Measurements from ENCODE around the gene TCF12.
"Not testable (repeated sequence)": the region's sequence is repeated elsewhere in the genome, so short reads cannot be mapped to it uniquely, and the experiment has no call there.

The TCF12 gene

DNA sequence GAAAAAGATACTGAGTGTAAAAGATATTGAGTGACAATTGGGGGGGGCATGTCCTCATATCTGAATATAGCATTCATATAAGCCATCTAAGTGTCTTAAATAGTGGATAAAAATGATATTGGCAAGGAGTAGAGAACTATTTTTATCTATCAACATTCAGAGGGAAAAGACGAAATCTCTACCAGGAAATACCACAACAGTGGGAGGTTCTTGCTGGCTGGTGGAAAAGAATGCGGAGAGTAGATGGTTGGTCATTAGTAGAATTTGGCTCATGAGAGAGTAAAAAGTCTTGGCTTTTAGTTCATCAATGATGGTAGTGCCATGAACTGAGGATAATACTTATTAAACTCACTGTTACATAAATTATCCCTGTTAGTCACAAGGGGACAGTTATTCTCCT, 4.8 kb upstream of the TCF12 start:
- in situ Hi-C loops (cut with MboI; ENCODE audit: low sequenced_read_pairs) = loop anchor here (25.0 kb wide), 1 partner anchor 399 kb away; no protein-coding TSS in a partner anchor

DNA sequence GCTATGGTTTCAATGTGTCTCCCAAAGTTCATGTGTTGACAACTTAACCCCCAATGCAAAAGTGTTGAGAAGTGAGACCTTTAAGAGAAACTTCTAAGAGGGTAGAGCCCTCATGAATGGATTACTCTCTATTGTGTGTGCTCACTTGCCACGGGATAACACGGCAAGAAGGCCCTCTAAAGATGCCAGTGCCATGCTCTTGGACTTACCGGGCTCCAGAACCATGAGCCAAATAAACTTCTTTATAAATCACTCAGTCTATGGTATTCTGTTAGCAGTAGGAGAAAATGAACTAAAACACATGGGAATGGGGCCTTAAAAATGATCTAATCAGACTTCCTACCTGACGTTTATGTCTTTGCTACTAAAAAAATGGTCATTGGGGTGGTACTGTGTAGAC, 2.6 kb upstream of the TCF12 start:
- in situ Hi-C loops (cut with MboI; ENCODE audit: low sequenced_read_pairs) = loop anchor here (25.0 kb wide), 1 partner anchor 396 kb away; no protein-coding TSS in a partner anchor

DNA sequence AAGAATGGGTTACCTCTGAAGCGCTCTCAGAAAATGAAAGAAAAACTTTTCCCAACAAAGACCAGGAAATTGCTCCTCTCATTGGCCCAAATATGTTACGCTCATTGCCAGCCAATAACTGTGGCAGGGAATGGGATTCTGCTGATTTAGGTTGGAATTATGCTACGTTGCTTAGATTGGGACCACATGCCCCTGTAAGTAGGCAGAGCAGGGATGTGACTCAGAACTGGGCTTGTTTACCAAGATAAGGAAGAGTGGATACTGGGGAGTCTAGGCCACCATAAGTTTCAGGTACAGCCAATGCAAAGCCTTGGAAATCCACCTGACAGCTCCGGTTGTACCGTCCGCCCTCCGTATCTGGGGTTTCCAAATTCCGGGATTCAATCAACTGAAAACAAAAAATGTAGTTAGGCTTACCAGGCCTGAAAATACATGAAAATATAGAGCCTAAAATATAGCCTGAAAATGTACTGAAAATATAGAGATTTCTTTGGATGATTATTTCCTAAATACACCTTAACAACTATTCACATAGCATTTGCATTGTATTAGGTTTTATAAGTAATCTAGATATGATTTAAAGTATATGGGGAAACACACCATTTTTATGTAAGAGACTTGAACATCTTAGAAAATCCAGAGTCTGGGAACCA, 1.5 kb upstream of the TCF12 start:
- in situ Hi-C loops (cut with MboI; ENCODE audit: low sequenced_read_pairs) = loop anchor here (25.0 kb wide), 1 partner anchor 395 kb away; no protein-coding TSS in a partner anchor

DNA sequence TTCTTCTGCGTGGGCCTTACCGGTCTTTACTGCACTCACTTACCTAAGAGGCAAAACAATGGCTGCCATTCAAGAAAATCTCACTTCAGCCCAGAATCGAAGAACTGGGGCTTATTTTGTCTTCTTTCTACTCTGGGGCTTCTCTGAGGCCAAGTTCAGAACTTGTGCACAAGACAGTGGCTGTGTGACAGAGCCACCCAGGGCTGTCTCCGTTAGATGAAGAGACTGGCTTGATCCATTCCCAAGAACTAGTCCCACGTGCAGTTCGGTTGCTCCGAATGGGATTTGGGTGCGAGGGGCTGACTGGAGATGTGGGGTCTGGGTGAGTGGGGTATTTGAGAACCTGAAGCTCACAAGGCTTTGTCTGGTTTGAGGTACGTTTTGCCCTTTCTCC, 795 bp upstream of the TCF12 start:
- in situ Hi-C loops (cut with MboI; ENCODE audit: low sequenced_read_pairs) = loop anchor here (25.0 kb wide), 1 partner anchor 395 kb away; no protein-coding TSS in a partner anchor

DNA sequence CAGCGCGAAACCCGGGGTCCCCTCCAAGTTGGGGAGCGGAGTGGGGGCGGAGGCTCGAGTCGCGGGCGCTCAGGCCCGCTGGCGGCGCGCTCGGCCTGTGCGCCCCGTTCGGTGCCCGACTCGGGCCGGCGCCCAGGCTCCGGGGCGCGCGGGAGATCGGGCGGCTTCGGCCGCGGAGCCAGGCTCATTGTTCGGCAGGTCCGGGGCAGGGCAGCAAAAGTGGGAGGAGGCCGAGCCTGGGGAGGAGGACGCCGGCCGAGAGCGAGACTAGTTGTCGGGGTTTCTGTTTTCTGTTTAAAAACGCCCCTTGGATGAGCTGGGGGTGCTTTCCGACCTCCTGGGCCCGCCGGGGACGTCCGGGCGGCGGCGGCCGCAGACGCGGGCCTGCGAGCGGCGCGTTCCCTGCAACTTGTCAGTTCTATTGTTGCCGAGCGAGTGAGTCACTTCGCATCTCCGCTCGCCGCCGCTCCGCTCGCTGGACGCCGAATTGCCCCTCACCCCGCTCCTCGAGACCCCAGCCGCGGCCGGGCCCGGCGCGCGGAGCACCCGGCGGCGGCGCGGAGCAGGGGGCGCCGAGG, 676 bp downstream of the TCF12 start:
- in situ Hi-C loops (cut with MboI; ENCODE audit: low sequenced_read_pairs) = loop anchor here (25.0 kb wide), 1 partner anchor 393 kb away; no protein-coding TSS in a partner anchor

DNA sequence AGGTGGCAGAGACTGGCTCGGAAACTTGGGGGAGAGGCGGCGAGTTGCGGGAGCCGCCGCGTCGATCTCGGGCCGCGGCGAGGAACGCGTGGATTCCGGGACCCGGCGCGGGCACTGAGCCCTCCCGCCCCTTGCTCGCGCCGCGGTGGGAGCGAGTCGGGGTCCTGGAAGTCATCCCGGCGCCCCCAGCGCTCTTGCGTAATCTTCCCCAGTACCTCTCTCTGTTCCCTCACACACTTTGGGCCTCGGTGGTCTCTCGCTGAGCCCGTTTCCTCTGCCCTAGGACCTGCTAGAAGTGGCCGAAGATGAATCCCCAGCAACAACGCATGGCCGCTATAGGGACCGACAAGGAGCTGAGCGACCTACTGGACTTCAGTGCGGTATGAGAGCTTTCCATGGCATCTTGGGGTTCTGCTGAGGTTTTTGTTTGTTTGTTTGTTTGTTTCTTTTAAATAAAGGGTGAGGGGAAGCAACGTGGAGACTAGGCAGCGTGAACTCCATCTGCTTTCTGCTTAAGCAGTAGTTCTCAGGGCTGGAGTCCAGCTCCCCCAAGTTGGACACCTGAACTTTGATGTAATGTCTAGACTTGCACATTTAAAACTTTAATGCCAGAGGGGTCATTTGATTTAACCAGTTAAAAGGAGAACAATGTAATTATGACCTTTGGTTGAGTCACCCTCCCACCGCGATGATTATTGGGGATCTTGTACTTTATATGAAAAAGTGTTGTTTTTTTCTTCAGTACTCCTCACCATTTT, 1.3 kb downstream of the TCF12 start:
- in situ Hi-C loops (cut with MboI; ENCODE audit: low sequenced_read_pairs) = loop anchor here (25.0 kb wide), 1 partner anchor 393 kb away; no protein-coding TSS in a partner anchor

DNA sequence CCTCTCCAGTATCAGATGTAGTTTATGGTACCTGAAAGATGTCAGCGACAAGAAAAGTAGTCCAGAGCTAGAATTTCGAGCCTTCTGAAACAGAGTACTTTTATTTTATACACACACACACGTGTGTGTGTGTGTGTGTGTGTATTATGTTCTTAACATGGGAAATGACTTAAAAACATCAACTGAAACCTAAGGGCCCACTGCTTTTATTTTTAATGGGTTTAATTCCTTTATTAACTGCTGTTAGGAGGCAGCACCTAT, 1.9 kb downstream of the TCF12 start:
- in situ Hi-C loops (cut with MboI; ENCODE audit: low sequenced_read_pairs) = loop anchor here (25.0 kb wide), 1 partner anchor 392 kb away; no protein-coding TSS in a partner anchor

DNA sequence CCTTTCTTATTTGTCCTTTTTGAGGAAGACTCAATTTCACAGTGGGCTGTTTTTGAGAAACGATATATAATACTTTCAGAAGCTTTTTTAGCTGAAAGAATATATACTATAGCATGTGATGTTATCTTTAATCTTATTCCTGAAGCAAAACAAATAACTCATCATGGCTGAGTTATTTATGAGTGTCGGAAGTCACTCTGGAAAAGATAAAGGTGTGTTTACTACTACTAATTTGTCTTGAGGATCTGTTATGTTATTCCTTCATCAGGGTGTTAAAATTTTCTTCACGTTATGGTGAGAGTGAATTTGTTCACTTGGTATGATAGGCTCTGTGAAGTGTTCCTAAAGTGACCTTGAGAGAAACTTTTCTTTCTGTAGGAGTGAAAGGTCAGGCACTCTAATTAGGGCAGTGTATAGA, 4.7 kb downstream of the TCF12 start:
- in situ Hi-C loops (cut with MboI; ENCODE audit: low sequenced_read_pairs) = loop anchor here (25.0 kb wide), 1 partner anchor 389 kb away; no protein-coding TSS in a partner anchor

DNA sequence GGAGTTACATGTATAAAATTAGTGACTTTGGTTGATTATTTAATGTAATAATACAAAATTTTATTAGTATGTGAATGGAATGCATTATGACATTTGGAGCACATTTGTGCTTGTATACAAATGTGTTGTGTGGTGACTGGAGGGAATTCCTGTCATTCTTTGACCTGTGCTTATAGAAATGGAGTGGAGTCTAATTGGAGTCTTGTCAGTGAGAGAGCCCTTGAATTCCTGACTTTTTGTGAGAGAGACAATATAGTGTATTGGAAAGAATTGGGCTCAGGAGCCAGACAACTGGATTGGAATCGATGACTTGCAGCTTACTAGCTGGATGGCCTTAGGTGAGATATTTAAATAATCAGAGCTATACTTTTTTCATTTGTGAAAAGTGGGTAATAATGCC, 9.4 kb downstream of the TCF12 start:
- in situ Hi-C loops (cut with MboI; ENCODE audit: low sequenced_read_pairs) = no loop called here

DNA sequence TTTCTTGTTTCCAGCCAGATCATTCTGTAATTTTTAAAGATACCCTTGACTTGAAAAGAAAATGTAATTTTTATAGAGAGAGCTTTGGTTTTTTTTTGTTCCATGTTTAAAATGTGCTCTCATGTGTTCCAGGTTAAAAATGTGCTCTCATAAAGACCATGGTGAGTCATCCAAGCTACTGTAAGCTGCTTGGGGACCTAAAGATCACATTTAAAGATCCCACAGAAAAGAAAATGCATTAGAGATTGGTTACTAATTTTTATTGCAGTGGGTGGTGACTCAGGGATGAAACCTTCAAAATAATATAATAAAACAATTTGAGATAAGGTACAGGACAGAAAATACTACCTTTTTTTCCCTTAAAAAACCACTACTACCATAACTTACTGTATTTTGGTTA, 11.0 kb downstream of the TCF12 start:
- in situ Hi-C loops (cut with MboI; ENCODE audit: low sequenced_read_pairs) = no loop called here

DNA sequence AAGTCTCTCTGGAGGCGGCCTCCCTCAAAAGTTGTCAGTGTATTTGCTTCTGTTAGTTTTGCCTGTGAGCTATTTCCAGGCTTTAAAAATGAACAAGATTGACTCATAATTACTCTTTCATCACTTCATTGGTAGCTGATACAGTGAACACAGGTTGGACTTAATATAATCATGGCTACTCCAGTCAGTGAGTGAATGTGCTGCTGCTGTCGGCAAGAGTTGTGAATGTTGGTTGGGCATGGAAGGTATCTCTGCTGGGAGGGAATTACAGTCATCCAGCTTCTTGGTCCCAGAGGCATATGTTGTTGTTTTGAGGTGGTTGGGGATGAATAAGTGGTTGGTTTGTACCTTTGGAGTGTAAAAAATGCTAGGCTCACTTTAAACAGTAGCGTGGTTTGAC, 11.5 kb downstream of the TCF12 start:
- in situ Hi-C loops (cut with MboI; ENCODE audit: low sequenced_read_pairs) = no loop called here

DNA sequence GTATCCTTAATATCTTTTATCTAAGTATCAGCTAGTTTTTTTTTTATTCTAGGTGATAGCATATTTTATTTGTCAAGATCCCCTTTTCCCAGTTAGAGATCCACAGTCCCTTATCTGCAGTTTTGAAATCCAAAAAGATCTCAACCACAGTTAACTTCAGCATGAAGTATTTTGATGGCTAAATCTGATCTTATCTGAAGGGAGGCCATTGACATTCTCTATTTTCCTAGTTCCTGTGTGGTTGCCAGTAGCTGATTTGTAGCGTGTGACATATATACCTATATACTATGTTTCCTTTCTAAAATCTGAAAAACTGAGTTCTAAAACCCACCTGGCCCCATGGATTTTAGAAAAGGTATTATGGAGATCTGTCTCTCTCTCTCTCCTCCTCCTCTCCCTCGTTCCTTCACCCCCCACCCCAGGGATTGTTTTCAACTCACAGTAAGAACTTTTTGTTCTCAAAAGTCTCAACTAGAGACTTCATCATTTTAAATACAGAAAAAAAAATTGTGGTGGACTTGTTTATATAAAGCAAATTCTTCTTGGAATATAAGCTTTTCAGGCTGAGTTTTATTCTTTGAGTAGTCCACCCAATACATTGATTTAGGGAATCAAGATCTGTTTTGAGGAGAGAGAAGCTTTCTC, 12.3 kb downstream of the TCF12 start:
- in situ Hi-C loops (cut with MboI; ENCODE audit: low sequenced_read_pairs) = no loop called here

DNA sequence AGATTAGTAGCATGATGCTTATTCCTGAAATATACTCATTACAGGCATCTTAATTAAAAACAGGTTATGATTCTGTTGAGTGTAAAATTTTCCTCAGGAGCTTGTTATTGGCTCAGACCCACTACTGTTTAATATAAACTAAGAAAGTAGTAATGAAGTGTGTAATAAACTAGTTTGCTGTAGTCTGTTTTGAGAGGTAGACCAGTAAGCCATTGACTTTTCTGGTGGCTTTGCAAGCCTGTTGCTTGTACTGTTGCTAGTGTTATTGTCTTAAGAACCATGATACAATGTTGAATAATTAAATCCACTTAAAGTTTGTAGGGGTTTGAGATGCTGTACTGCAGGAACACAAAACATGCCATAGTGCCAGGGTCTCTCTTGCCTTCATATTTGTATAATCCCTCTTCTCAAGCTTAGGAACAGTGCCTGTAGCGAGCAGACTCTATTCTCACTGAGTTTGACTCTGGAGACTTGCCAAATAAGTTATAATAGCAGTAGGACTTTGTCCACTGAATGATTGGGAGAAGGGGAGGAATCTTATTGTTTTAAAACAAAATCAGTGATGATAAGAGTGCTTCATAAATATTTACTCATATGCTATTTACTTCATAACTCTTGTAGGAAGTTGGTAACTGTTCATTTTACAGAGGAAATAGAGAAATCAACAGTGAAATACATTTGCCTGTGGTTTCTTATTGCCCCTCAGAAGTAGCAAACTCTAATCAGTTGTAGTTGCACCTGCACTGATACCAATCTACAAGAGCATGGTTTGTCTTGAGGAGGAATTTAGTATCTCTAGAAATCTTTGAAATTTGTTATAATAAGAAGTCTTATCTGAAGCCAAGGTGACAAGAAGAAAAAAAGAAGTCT, 13.4 kb downstream of the TCF12 start:
- in situ Hi-C loops (cut with MboI; ENCODE audit: low sequenced_read_pairs) = no loop called here

DNA sequence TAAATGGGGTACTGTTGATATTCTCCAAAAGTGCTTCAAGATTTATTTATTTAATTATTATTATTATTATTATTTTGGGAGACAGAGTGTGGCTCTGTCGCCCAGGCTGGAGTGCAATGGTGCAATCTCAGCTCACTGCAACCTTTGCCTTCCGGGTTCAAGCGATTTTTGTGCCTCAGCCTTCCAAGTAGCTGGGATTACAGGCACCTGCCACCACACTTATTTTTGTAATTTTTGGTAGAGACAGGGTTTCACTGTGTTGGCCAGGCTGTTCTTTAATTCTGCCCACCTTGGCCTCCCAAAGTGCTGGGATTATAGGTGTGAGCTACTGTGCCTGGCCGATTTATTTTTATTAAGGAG, 14.0 kb downstream of the TCF12 start:
- in situ Hi-C loops (cut with MboI; ENCODE audit: low sequenced_read_pairs) = not testable (repeated sequence)

DNA sequence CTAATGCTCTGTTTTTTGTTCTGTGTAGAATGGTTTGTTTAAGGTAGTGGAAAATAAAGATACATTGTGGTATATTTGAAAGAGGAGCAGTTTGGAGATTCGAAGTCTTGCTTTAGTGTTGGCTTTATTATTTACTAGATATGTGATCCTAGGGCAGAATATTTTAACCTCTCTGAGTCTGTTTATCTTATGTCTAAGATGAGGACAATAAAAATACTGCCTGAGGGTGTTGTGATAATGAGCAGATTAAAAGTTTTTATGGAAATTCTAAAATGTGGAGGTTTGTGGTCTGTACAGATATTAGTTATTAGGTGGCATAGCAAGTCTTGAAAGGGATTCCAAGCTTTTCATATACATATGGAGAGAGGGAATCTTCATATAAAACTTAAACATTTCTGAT, 15.0 kb downstream of the TCF12 start:
- in situ Hi-C loops (cut with MboI; ENCODE audit: low sequenced_read_pairs) = no loop called here

DNA sequence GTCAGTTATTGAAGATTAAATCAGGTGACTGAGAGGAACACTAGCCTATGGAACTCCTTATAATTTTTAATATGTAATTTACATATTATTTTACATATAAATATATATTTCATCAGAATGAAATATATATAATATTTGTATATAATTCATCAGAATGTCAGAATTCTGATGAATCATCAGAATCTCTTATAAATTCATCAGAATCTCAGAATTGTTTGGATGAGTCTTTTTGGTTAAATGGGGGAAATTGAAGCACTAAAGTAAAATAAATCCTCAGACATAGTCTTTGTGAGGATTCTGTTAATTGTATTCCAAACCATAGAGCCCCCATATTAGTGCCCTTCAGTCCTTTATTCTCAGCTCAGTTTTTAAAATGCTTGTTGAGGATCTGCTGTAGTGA, 15.4 kb downstream of the TCF12 start:
- in situ Hi-C loops (cut with MboI; ENCODE audit: low sequenced_read_pairs) = no loop called here

DNA sequence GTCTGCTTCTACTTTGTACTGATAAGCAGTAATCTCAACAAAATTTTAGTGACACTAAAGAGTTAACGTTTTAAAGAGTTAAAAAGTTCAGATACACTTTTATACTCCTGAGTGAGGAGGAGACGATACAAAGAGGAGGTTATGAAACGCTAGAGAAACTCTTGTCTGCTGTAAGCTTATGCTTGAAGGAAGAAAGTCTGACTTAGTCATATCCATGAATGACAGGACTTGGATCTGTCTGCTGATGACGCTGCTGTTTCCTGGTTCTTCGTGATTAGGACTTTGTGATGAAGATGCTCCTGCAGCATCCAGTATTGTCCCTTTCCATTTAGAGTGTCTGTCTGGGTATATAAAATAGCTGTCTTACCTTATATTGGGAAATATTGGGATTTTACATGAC, 15.8 kb downstream of the TCF12 start:
- in situ Hi-C loops (cut with MboI; ENCODE audit: low sequenced_read_pairs) = no loop called here

DNA sequence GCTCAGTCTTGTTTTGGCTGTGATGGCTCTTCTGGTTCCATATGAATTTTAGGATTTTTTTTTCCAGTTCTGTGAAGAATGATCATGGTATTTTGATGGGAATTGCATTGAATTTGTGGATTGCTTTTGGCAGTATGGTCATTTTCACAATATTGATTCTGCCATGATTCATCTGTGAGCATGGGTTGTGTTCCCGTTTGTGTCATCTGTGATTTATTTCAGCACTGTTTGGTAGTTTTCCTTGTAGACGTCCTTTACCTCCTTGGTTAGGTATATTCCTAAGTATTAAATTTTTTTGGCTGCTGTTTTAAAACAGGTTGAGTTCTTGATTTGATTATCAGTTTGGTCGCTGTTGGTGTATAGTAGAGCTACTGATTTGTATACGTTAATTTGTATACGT, 18.5 kb downstream of the TCF12 start:
- in situ Hi-C loops (cut with MboI; ENCODE audit: low sequenced_read_pairs) = no loop called here

DNA sequence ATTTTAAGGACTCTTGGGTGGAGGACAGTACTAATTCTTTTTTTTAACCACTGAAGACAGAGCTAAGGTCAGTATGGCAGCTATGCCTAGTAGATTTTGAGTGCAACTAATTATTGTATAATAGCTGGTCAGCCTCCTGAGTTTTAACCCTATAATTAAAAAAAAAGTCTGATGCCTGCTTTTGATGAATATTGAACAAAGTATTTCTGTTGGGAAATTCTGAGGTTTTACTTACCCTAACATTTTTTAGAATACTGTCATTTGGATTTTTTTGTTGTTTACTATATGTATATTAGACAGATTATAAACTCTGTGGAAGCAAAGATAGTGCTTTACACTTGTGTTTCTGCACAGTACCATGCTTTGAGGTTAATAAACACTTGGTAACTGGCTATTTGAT, 20.8 kb downstream of the TCF12 start:
- in situ Hi-C loops (cut with MboI; ENCODE audit: low sequenced_read_pairs) = no loop called here

DNA sequence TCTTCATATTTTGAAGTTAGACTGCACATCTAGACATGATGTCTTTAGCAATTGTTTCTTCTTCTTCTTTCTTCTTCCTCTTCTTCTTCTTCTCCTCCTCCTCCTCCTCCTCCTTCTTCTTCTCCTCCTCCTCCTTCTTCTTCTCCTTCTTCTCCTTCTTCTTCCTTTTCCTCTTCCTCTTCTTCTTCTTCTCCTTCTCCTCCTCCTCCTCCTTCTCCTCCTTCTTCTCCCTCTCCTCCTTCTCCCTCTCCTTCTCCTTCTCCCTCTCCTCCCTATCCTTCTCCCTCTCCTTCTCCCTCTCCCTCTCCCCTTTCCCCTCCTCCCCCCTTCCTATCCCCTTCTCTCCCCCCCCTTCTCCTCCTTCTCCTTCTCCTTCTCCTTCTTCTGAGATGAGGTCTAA, 21.9 kb downstream of the TCF12 start:
- in situ Hi-C loops (cut with MboI; ENCODE audit: low sequenced_read_pairs) = no loop called here

DNA sequence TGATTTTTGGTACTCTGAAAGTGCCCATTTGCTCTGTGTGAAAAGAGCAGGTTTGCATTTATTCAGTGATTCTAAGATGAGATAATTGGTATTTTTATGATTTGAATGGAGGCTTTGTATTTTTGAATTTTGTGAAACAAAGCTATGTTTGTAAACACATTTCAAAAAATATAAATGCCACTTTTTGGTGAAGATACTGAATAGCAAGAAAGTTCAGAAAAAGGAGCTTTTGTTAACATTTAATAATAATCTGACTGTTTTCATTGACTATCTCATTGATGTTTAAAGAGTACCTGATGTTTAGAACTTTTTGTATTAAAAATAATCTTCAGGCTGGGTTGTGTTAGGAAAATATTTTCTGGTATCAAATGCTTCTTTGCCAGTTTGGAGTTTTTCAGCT, 23.7 kb downstream of the TCF12 start:
- in situ Hi-C loops (cut with MboI; ENCODE audit: low sequenced_read_pairs) = no loop called here

All from HL-60/S4 treated with phorbol 12-myristate 13-acetate at 8.2 ng/mL for 4 days and 3 days (cell line).